NCI-H526 treated with DMSO at 0.1 percent for 48 hours (cell line): ENCODE results near the gene NADK2.

Source experiments
- DNase-seq: peaks from one replicate; lab custom pipeline; 2025; lab: John Stamatoyannopoulos, UW

The NADK2 gene

DNA sequence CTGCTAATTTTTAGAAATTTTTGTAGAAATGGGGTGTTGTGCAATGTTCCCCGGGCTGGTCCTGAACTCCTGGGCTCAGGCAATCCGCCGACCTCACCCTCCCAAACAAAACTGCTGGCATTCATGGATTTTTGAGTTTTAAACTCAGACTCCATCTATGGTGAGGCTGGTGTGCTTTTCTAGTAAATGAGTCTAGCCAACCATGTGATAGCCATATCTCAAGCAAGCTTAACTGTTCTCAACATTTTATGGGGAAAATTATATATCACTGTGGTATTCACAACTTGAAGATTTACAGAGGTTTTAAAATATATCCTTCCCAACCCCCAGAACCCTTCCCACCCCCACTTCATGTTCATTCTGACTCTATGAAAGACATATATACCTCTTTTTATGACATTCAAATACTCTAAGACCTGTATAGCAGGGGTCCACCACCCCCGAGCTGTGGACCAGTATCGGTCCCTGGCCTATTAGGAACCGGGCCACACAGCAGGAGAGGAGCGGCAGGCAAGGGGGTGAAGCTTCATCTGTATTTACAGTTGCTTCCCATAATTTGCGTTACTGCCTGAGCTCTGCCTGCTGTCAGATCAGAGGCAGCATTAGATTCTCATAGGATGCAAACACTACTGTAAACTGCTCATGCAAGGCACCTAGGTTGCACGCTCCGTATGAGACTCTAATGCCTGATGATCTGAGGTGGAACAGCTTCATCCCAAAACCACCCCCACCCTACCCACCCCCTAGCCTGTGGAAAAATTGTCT lies 4.5 kb upstream of the NADK2 start:
- no peak for DNase-seq

DNA sequence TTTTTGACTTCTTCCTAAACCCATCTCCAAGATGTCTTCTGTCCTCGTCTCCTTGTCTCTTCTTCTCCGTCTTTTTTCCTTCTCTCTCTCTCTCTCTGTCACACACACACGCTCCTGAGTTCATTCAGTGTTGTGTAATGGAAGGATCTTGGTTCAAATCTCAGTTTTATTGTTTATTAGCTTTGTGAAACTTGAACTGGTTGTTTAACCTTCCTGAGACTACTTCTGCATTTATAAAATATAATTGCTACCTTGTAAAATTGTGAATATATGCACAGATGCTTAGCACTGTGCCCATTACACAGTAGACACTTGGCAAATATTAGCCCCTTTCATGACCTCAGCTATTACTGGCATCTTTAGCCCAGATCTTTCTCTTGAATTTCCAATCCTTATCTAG lies 2.4 kb upstream of the NADK2 start:
- no peak for DNase-seq

DNA sequence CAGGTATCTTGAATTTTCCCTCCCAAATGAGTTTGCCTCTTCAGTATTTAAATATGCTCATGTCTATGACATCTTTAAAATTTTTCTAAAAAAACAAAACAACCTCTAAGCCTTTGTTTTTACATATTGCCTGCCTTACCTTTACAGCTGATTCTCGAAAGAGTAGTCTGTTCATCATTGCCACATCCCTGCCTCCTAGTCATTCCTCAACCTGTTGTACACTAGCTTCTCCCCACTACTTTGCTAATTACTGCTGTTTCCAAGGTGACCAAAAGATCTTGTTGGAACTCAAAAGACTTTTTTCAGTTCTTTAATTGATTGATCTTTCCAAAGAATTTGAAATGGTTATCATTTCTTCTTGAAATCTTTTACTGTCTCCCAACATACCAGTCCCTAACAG lies 1.9 kb upstream of the NADK2 start:
- DNase-seq = no peak

DNA sequence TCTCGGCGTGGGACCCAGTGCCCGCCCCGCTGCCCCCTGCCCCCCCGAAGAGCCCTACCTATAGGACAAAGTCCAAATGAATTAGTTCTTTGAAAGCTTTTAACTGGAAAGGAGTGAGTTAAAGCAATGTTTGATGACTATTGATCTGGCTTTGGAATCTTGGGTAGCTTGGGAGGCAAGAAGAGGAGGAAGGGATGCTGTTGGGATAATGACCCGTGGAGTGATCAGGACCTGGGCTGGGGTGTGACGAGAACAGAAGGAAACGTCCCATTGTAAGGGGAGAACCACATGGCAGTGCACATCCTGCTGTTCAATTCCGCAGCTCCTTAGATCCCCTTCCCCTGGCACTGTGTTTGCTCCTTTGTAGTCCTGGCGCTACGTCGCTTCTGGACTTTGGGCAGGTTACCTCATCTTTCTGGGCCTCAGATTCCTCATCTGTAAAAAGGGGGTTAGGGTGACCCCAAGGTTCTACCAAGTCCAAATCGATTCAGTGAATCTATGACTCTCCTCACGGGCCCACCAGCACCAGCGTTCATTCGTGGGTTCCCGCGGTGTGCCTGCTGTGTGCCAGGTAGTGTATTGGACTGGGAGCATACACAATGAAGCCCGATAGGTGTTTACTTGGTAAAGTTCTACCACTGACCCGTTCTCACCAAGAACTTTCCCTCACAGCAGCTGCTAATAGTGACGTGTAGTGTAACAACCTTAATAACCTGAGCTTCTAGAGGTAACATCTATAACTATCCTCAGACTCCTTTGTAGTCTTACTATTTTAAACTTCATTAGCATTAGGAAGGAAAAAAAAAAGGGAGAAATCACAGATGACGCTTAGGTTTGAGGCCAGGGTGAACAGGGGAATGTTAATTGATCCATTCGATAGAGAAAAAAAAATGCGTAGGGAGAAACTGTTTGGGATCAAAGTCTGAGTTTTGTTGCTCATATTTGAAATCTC lies 1.1 kb upstream of the NADK2 start:
- DNase-seq = no peak

DNA sequence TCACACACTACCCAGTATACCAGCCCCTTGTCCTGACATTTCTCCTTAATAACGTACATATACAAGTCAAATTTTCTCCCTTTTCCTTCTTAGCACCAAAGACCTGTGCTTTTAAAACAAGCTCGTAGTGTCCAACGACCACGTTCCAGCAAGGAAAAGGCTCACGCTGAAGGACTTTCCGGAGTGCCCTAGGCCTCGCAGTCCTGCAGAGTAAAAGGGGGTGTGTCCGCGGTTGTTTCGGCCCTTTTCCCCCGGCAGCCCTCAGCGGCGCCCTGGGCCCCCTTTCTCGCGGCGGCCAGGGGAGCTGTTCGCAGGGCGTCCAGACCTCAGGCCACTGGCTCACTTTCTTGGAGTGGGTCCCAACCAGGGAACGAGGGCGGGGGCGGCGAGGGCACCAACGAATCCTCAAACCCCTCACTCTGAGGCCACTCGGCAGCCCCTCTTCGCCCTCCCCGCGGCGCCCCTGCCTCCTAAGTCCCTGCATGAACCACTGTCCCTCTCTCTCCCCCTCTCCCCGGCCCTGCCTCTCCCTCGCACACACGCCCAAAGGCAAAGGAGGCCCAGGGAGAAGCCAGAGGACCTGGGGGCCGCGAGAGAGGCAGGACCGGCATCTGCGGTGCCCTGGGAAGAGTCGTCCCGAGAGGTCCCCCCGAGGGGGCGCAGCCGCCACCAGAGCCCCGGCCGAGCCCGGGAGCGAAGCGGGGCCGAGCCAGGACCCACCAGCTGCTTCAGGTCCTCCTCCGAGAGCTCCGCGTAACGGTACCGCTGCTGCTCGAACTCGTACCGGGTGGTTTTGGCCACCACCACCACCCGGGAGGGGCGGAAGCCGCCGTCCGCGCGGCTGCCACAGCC lies 720 bp downstream of the NADK2 start:
- DNase-seq = peak; percentile 67

DNA sequence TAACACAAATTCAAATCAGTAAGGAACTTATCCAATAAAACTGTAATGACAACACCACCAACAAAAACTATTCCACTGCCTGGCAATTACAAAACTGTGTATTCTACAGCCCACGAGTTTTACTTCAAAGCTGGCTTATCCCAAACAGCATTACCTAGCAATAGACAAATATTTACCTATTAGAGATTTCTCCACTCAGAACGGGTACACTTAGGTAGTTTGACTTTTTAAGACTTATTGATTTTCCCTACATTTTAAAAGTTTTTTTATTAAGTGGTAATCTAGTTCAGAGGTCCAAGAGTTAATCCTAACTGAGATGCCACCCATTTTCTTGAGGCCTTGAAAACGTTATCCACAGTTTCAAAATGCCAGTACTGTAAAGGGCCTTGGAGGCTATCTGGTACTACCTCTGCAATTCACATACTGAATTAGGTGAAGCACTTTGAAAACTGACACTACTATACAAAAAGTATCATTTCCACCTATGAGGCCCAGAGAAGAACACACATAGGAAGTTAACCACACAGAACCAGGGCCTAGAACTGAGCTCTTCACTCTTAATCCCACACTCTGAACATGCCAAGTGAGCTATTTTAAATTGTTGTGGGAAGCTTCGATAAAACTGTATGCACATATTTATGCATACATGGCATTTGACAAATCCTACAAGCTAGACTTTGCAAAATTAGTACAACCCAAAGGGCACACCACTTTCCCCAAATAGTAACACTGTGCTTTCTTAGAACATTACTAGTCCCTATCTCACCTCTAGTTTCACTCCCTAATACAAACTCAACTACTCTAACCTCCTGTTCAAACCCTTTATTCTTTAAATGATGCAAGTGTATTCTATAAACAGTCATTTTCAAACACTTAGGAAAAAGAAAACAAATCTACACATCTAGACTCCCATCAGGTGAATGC lies 2.1 kb downstream of the NADK2 start:
- DNase-seq = peak; percentile 34

DNA sequence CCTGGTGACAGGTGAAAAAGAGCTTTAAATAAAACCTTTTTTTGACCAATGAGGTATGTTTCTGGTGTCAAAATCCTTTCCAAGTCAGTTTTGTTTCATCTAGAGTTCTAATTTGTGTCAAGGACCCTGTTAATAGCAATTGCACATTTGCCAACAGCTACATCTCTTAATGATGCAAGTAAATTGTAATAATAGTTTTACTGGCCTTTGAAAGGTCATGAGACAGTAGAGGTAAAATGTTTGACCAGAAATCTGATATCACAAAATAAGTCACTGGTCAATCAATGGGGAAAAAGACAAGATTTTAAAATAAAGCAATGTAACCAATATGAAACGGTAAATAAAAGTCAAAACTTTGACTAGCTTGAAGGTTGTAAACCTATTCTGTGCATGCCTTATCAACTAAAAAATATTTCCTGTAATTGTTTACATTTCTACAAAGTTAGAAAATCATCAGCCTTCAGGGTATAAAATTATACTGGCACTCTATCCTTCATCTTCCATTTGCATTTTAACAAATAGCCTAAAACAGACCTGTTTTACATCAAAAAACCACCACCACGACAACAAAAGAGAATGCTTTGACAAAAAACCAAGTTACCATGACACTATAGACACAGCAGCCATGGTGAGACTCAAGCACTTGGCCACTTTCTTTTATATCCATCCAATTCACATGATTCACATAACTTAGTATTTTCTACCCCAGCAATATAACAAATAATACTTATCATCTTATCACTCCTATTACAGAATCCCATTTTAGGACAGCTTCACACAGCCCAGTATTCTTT lies 3.0 kb downstream of the NADK2 start:
- no peak for DNase-seq

DNA sequence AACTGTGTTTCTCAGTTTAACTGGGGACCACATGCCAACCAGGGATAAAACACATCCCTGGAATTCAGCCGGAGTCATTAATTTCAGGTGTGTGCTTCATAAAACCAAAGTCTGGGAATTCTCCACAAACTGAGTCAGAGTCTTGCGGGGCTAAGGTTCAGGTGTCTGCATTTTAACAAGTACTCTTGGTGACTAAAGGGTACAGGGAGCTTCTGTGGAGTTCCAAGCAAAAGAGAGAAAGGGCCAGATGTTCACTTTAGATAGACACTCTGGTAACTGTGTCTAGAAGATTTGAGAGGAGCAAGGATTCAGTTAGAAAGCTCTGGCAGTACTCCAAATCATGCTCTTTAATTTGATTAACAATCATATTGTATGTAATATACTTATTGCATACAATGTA lies 4.0 kb downstream of the NADK2 start:
- no peak for DNase-seq

DNA sequence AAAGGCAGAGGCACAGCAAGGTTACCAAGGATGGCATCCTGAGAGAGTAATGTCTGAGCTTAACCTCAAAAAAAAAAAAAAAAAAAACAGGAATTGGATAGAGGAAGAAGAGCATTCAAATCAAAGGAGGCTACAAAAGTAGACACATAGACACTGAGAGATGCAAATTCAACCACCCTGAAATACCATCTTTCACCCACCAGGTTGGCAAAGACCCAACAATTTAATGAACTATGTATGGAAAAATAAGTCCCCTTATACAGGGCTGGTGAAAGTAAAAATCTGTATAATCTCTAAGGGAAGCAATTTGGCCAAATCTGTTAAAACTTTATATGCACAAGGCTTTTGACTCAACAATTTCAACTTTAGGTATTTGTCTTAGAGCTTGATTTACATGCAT lies 4.9 kb downstream of the NADK2 start:
- DNase-seq = peak; percentile 55

DNA sequence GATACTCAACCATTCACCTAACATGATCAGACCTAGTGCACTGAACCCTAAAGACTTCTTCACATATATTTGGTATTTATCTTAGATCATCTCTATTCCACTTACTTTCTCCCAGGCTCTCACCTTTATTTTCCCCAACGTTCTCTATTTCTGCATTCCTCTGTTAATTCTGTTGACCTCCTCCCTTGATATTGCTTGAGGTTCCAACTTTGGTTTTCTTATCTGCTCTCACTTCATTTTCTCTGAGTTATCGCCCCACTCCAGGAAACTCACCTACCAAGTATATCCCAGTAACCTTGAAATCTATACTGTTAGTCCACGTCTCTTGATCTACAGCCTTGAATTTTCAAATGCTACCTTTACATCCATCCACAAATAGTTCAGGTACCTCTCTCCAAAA lies 9.2 kb downstream of the NADK2 start:
- DNase-seq = no peak

DNA sequence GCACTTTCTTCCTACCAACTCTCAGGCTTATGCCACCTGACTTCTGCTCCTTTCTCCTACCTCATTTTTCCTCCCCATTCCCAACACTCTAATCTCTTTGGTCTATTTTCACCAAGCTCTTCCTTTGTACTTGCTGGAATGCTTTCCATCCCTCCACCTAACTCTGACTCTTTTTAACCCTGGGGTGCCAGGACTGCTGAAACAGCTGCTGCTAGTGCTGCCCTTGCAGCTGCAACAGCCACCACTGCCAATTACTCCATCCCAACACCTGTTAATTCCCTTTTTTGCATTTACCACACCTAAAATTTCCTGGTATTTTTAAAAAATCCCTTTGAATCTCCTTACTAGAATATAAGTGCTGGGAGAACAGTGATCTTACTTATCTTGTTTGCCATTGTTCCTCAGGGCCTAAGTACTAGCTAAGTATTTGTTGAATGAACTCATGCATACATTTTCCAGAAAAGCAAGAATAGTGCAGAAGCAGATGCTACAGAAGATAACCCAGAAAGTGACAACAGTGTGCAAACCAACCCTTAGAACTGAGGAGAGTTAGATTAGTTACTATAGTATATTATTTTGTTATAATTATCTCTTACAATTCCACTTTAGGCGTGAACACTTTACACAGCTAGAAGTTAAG lies 11.5 kb downstream of the NADK2 start:
- no peak for DNase-seq

DNA sequence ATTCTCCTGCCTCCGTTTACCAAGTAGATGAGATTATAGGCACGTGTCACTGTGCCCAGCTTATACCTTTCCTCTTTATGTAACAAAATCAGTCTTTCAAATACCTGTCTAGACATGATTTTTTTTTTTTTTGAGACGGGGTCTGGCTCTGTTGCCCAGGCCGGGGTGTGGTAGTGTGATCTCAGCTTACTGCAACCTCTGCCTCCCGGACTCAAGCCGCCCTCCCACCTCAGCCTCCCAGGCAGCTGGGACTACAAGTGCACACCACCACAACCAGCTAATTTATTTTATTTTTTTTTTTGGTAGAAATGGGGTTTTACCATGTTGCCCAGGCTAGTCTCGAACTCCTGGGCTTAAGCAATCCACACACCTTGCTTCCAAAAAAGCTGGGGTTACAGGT lies 13.2 kb downstream of the NADK2 start:
- DNase-seq = no peak

DNA sequence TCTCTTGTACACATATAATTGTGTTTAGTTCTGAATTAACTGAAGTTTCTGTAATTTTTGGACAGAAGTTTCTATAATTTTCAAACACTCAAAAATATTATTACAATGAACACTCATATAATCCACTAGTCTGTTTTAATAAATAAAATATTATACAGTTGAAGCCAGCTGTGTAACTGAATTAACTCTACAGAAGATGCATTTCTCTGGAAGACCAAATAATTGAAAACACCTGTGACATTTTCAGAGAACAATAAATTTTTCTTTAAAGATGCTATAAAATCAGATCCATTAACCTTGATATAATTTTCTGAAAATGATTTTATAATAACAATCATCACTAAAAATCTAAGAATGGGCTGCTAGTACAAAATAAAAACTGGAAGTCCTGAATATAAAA lies 14.7 kb downstream of the NADK2 start:
- no peak for DNase-seq

DNA sequence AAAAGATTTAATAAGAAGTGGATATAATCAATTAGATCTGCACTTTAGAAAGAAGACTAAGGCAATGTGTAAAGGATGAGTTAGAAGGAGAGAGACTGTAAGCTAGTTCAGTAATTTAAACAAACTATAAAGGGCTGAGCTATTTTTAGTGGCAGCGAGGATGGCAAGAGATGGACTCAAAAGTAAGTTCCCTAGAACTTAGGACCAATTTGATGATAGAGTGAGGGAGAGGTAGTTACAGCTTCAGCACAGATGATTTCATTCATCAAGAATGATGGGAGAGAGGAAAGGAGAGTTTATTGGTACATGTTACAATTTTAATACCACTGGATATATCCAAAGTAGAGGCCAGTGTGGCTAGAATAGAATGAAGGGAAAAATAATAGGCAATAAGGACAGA lies 19.1 kb downstream of the NADK2 start:
- DNase-seq = no peak

DNA sequence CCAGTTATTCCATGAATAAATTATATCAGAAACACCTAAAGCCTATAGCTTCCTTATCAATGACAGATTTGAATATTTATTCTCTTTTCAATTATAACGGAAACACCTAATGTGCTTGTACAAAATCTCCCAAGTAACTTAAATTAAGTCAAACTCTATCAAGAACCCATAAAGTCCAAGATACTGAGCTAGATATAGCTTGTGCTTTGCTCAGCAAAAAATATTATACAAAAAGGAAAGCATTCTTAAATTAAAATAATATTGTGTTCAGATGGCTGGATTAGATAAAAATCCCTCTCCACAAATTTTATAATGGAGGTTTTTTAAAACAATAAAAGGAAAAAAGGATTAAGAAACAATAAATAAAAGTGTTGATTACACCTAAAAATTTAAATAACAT lies 23.7 kb downstream of the NADK2 start:
- no peak for DNase-seq

DNA sequence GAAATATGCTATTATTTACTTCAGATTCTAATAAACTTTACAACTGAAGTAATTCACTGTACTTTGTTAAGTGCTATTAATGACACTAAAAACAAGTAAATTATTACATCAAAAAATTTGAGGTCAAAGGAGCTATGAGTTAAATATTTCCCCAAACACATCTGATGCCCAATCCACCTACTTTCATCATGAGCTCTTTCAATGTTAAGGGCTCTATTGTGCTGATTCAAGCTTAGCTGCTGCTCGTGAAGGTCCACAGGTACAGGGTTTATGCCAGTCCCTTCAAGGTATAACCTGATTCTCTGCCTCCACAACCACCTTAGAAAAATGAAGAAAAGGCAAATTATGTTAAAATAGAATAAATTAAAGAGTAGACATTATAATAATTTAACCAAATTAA lies 24.2 kb downstream of the NADK2 start:
- DNase-seq = no peak

DNA sequence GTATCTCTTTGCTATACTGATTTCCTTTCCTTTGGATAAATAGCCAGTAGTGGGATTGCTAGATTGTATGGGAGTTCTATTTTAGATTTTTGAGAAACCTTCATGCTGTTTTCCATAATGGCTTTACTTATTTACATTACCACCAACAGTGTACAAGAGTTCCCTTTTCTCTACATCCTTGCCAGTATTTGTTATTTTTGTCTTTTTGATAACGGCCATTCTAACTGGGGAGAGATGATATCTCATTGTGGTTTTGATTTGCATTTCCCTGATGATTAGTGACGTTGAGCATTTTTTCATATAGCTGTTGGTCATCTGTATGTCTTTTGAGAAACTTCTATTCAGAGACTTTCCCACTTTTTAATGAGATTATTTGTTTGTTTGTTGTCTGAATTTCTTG lies 25.8 kb downstream of the NADK2 start:
- DNase-seq = peak; percentile 95

DNA sequence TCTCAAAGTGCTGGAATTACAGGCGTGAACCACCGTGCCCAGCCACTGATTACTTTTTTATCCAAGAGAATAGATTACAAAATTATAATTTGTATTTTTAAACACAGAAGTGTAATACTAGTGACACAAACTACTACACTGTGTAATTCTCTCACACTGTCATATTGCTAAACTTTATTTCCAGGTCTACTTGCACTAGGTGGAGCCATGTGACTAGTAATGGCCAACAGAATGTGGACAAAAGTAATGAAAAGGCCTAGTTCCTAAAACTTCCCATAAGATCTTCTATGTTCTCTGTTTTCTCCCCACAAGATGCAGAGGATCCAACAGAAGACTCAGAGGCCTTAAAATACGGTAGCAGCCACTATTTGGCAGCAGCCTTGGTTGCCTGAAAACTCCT lies 27.3 kb downstream of the NADK2 start:
- DNase-seq = no peak

DNA sequence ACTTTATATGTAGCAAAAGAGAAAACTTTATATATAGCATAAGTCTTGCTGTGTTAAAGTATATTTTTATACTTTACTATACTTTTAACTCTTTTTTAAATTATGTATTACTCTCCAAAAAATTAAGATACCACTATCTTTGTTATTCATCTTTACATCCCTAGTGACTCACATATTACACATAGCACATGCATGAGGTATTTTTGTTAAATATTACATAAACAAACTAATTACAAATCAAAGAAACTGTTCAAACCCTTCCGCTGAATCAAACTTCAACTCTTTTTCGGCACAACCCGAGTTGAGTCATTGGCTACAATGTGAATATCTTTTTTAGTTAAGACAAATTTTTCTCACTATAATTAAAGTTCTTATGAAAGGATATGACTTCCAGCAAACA lies 32.1 kb downstream of the NADK2 start:
- no peak for DNase-seq

DNA sequence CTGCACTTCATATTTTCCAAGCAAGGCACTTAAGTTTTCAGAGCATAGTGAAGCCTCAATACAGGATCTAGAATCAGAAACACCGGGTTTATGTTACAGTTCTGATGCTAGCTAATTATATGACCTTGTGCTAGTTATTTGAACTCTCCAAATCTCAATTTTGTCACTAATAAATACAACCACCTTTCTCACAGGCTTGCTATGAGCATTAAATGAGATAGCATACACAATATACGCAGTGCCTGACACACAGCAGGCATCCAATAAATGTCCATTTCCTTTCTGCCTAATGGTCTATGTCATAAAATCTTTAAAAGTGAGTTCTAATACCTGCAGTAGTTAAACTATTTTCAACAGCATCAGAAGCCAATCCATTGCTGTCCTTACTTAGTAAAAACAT lies 32.9 kb downstream of the NADK2 start:
- DNase-seq = no peak
